GM06990 (cell line): ENCODE data around the gene HDLBP.

ENCODE experiments used
- DNase-seq: peaks from one replicate; pipeline ENCODE4 v3.0.0-alpha.2; 2011; ENCODE audit not compliant: insufficient read length; ENCODE audit errors: extremely low read depth
- H3K27me3 ChIP-seq: replicated peaks from 2 replicates; pipeline ENCODE4 v1.6.0; 2011; ENCODE audit warnings: low read length; ENCODE audit not compliant: control insufficient read depth, insufficient read depth
- H3K36me3 ChIP-seq: 2 replicates; pipeline ENCODE4 v1.5.1; 2011; ENCODE audit warnings: low read length; ENCODE audit not compliant: control insufficient read depth, insufficient read depth
- H3K4me3 ChIP-seq: replicated peaks from 2 replicates; pipeline ENCODE4 v1.5.1; 2011; ENCODE audit warnings: low read depth, mild to moderate bottlenecking, control low read depth, low read length
- TF ChIP-seq, protein P1 (sequence below): IDR thresholded peaks from 2 replicates; pipeline ENCODE4 v1.5.1; 2011; ENCODE audit warnings: low read length, control low read depth, mild to moderate bottlenecking, inconsistent platforms; ENCODE audit not compliant: insufficient read depth, poor library complexity, severe bottlenecking

Gene HDLBP

GRCh38 chr2:241340631-241341163, 25.2 kb upstream of the HDLBP start:
- no peak overlapping the region for H3K4me3 ChIP-seq
- H3K36me3 ChIP-seq, result peaks cover 34% of the 10 kb centered on the region
- DNase-seq, result no peak
- TF ChIP-seq, protein P1, sequence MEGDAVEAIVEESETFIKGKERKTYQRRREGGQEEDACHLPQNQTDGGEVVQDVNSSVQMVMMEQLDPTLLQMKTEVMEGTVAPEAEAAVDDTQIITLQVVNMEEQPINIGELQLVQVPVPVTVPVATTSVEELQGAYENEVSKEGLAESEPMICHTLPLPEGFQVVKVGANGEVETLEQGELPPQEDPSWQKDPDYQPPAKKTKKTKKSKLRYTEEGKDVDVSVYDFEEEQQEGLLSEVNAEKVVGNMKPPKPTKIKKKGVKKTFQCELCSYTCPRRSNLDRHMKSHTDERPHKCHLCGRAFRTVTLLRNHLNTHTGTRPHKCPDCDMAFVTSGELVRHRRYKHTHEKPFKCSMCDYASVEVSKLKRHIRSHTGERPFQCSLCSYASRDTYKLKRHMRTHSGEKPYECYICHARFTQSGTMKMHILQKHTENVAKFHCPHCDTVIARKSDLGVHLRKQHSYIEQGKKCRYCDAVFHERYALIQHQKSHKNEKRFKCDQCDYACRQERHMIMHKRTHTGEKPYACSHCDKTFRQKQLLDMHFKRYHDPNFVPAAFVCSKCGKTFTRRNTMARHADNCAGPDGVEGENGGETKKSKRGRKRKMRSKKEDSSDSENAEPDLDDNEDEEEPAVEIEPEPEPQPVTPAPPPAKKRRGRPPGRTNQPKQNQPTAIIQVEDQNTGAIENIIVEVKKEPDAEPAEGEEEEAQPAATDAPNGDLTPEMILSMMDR, result no peak
- H3K27me3 ChIP-seq, result no peaks in the 10 kb centered on the region

- TF ChIP-seq, protein P1, result no peak
- peaks cover 30% of the 10 kb centered on the region for H3K36me3 ChIP-seq
- no peak for DNase-seq
These were observed 24.6 kb upstream of the HDLBP start for GRCh38 chr2:241339839-241340630.

GRCh38 chr2:241334813-241335212, 19.3 kb upstream of the HDLBP start:
- TF ChIP-seq, protein P1, result no peak
- no peak for DNase-seq
- Histone ChIP-seq H3K27me3 (no peaks in the 10 kb centered on the region), H3K4me3 (no peak overlapping the region), H3K36me3 (peaks cover 7% of the 10 kb centered on the region)

More at GRCh38 chr2:241339839-241340630, 24.6 kb upstream of the HDLBP start:
- Histone ChIP-seq H3K4me3 (no peak overlapping the region), H3K27me3 (no peaks in the 10 kb centered on the region)

DNA sequence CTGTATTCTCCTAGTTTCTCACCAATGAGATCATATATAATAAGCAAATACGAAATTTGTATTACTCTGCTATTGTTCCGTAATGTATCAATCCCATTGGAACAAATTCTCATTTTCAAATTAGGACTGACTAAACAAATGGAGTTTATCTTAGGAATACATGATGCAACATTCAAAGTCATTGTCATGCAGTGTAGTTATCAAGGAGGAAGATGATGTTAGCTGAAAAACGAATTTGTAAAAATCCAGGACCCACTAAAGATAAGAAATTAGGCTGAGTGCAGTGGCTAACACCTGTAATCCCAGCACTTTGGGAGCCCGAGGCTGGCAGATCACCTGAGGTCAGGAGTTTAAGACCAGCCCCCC, 15.1 kb upstream of the HDLBP start:
- TF ChIP-seq, protein P1, result no peak
- peaks cover 11% of the 10 kb centered on the region for H3K36me3 ChIP-seq
- no peaks in the 10 kb centered on the region for H3K27me3 ChIP-seq
- no peak overlapping the region for H3K4me3 ChIP-seq
- DNase-seq, result no peak

DNA sequence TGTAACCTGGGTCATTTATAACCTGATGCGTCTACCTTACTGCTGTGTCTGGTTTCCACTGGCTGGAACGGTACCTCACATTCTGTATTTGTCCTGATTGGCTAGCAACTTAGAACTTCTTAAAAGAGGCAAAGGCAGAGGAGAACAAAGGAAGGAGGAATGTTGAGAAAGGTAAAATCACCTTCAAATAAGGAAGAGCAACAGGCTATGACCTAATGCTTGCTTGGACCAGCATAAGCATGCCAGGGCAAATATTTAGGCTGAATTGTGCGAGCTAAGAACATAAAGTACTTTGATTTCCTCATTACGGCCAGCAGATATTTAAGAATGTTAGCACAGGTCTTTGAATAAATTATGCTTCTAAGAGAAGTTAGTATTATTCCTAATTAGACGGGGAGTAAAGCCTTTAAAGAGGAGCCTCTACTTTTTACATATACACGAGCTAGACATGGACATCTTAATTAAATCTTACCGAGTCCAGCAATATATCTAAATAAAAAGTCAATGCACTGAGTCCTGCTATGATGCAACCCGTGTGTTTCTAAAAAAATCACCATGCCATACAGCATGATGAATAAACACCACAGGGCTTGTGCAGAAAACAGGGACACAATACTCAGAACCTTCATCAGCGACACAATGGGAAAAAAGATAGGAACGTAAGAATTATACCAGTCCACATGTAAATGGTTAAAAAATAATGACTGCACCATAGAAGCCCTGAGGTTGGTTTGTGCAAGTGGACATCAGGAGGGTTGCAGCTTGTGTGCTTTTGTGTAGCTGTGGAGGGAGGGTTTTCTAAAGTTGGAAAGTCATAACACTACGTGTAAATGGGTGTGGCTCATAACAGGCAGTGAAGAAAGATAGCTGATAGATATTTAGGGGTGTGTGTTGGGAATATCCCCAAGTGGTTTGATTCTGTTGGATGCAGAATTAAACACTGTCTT, 14.5 kb upstream of the HDLBP start:
- H3K4me3 ChIP-seq, result no peak overlapping the region
- no peaks in the 10 kb centered on the region for H3K27me3 ChIP-seq
- peaks cover 11% of the 10 kb centered on the region for H3K36me3 ChIP-seq
- TF ChIP-seq, protein P1, result no peak
- no peak for DNase-seq
